GM23338 (cell line): ENCODE results near the gene LTBP2. TPM values are rescaled to one million over a fixed set of nuclear protein-coding genes. Genes with fewer than 3 reads are reported as not detected.

ENCODE experiments used
- ATAC-seq: fragments of 200-7000 bp; cut with Tn5 transposase; 3 replicates; pipeline ENCODE4 v1.9.1; 2020
- DNase-seq: peaks from one replicate; pipeline ENCODE4 v3.0.0-alpha.2; 2015; ENCODE audit warnings: low spot score
- H2AFZ ChIP-seq: fragments of 200-600 bp; sonication (generic); 2 replicates; pipeline ENCODE4 v1.8.0; 2016; ENCODE audit warnings: antibody characterized with exemption, mild to moderate bottlenecking, moderate library complexity
- H3F3A ChIP-seq: fragments of 200-600 bp; sonication (generic); replicated peaks from 2 replicates; pipeline ENCODE4 v1.8.0; 2017; ENCODE audit warnings: antibody characterized with exemption, mixed run types, low read depth
- H3K27ac ChIP-seq: fragments of 200-600 bp; sonication (generic); 2 replicates; pipeline ENCODE4 v1.6.1; 2016; ENCODE audit warnings: low read depth
- H3K27me3 ChIP-seq: fragments of 200-600 bp; sonication (generic); 2 replicates; pipeline ENCODE4 v1.8.0; 2016; ENCODE audit warnings: mild to moderate bottlenecking, mixed run types, moderate library complexity; ENCODE audit not compliant: insufficient read depth
- H3K36me3 ChIP-seq: fragments of 200-600 bp; sonication (generic); 2 replicates; pipeline ENCODE4 v1.8.0; 2016; ENCODE audit warnings: mild to moderate bottlenecking; ENCODE audit not compliant: insufficient read depth
- H3K4me1 ChIP-seq: fragments of 200-600 bp; sonication (generic); 2 replicates; pipeline ENCODE4 v1.8.0; 2016; ENCODE audit warnings: mild to moderate bottlenecking, moderate library complexity; ENCODE audit not compliant: insufficient read depth
- H3K4me2 ChIP-seq: fragments of 200-600 bp; sonication (generic); 2 replicates; pipeline ENCODE4 v1.7.1; 2017; ENCODE audit warnings: mixed run types
- H3K4me3 ChIP-seq: fragments of 200-600 bp; sonication (generic); 2 replicates; pipeline ENCODE4 v1.6.1; 2016; ENCODE audit warnings: mixed run types
- H3K79me2 ChIP-seq: fragments of 200-600 bp; sonication (generic); replicated peaks from 2 replicates; pipeline ENCODE4 v1.8.0; 2017; ENCODE audit warnings: mild to moderate bottlenecking; ENCODE audit not compliant: insufficient read depth
- H3K9me2 ChIP-seq: fragments of 200-600 bp; sonication (generic); 2 replicates; pipeline ENCODE4 v1.8.0; 2017; ENCODE audit not compliant: insufficient read depth
- H4K20me1 ChIP-seq: fragments of 200-600 bp; sonication (generic); replicated peaks from 2 replicates; pipeline ENCODE4 v1.8.0; 2017; ENCODE audit warnings: mild to moderate bottlenecking; ENCODE audit not compliant: insufficient read depth
- H3K27ac Mint-ChIP-seq: 2 replicates; pipeline ENCODE4 v1.8.0; 2020; ENCODE audit warnings: inconsistent platforms, mild to moderate bottlenecking, moderate library complexity, mixed read lengths
- H3K27me3 Mint-ChIP-seq: 3 replicates; pipeline ENCODE4 v1.8.0; 2022; ENCODE audit warnings: low read depth, mild to moderate bottlenecking, moderate library complexity, mixed read lengths, inconsistent platforms; ENCODE audit not compliant: insufficient read depth, poor library complexity
- H3K36me3 Mint-ChIP-seq: 3 replicates; pipeline ENCODE4 v1.8.0; 2021; ENCODE audit warnings: low read depth, mild to moderate bottlenecking, inconsistent platforms, moderate library complexity, mixed read lengths
- H3K4me1 Mint-ChIP-seq: 3 replicates; pipeline ENCODE4 v1.8.0; 2020; ENCODE audit warnings: mild to moderate bottlenecking, inconsistent platforms, mixed read lengths
- H3K4me3 Mint-ChIP-seq: 3 replicates; pipeline ENCODE4 v1.8.0; 2021; ENCODE audit warnings: moderate library complexity, mild to moderate bottlenecking, inconsistent platforms, mixed read lengths
- H3K9me3 Mint-ChIP-seq: 3 replicates; pipeline ENCODE4 v1.8.0; 2020; ENCODE audit warnings: moderate library complexity, mild to moderate bottlenecking, inconsistent platforms, mixed read lengths
- CREB1 ChIP-seq: fragments of 250-450 bp; sonication (Bioruptor Pico); IDR thresholded peaks from 2 replicates; pipeline ENCODE4 v1.5.0; 2020; ENCODE audit warnings: low read depth, mild to moderate bottlenecking, moderate library complexity
- EZH2 ChIP-seq: fragments of 200-600 bp; sonication (generic); IDR thresholded peaks from one replicate; pipeline ENCODE4 v1.8.0; 2017; ENCODE audit warnings: antibody characterized with exemption, mild to moderate bottlenecking, low read depth; ENCODE audit not compliant: unreplicated experiment
- EZH2phosphoT487 ChIP-seq: fragments of 200-600 bp; sonication (generic); IDR thresholded peaks from one replicate; pipeline ENCODE4 v1.8.1; 2018; ENCODE audit warnings: antibody characterized with exemption; ENCODE audit not compliant: unreplicated experiment
- JUNB ChIP-seq: IDR thresholded peaks from one replicate; pipeline ENCODE4 v1.6.1; 2016; ENCODE audit warnings: antibody characterized with exemption; ENCODE audit not compliant: unreplicated experiment
- NANOG ChIP-seq: IDR thresholded peaks from 2 replicates; pipeline ENCODE4 v1.6.1; 2016; ENCODE audit warnings: antibody characterized with exemption, borderline replicate concordance
- POLR2AphosphoS5 ChIP-seq: IDR thresholded peaks from 2 replicates; pipeline ENCODE4 v1.6.1; 2016; ENCODE audit warnings: antibody characterized with exemption, low read depth
- STAT1 ChIP-seq: IDR thresholded peaks from one replicate; pipeline ENCODE4 v1.6.1; 2016; ENCODE audit warnings: antibody characterized with exemption; ENCODE audit not compliant: unreplicated experiment
- ZNF114 ChIP-seq: fragments of 250-450 bp; sonication (Bioruptor Pico); IDR thresholded peaks from 2 replicates; pipeline ENCODE4 v1.5.0; 2020; ENCODE audit warnings: mild to moderate bottlenecking, moderate library complexity
- ZNF331 ChIP-seq: fragments of 250-450 bp; sonication (Bioruptor Pico); IDR thresholded peaks from 2 replicates; pipeline ENCODE4 v1.5.0; 2020; ENCODE audit warnings: low read depth, mild to moderate bottlenecking, moderate library complexity
- polyA plus RNA-seq: library from polyadenylated mRNA; unstranded; fragments of >200 nt; fragmentation: Nextera tagmentation; extraction: Ambion mirVana; gene quantifications from 2 replicates; pipeline ENCODE4 v1.2.1, GENCODE V29; 2016
- total RNA-seq: library from RNA; depleted of rRNA; stranded (reverse); fragments of >200 nt; shearing (Covaris generic); gene quantifications from 2 replicates; pipeline ENCODE4 v1.2.3, GENCODE V29; 2014
- TF ChIP-seq, protein P1 (sequence below): IDR thresholded peaks from one replicate; pipeline ENCODE4 v1.6.1; 2018; ENCODE audit warnings: antibody characterized with exemption; ENCODE audit not compliant: unreplicated experiment
- TF ChIP-seq, protein P2 (sequence below), 2 experiments: fragments of 200-600 bp in 1 of 2; sonication (generic) in 1 of 2; conservative IDR thresholded peaks; 2 replicates each; pipeline versions ENCODE4 v1.5.1 to v1.6.1; 2016 to 2017; ENCODE audit warnings: antibody characterized with exemption in 2 of 2, low read depth in 2 of 2, mild to moderate bottlenecking in 2 of 2, moderate library complexity in 1 of 2
- TF ChIP-seq, protein P3 (sequence below): fragments of 250-450 bp; sonication (Bioruptor Pico); IDR thresholded peaks from 2 replicates; pipeline ENCODE4 v1.5.0; 2020; ENCODE audit warnings: mild to moderate bottlenecking, moderate library complexity
- TF ChIP-seq, protein P4 (sequence below): IDR thresholded peaks from 2 replicates; pipeline ENCODE4 v1.6.1; 2016; ENCODE audit warnings: antibody characterized with exemption

The LTBP2 gene
- total and polyA plus RNA-seq, 2 experiments from 2014 or later, result 0.27 to 0.49 TPM

DNA sequence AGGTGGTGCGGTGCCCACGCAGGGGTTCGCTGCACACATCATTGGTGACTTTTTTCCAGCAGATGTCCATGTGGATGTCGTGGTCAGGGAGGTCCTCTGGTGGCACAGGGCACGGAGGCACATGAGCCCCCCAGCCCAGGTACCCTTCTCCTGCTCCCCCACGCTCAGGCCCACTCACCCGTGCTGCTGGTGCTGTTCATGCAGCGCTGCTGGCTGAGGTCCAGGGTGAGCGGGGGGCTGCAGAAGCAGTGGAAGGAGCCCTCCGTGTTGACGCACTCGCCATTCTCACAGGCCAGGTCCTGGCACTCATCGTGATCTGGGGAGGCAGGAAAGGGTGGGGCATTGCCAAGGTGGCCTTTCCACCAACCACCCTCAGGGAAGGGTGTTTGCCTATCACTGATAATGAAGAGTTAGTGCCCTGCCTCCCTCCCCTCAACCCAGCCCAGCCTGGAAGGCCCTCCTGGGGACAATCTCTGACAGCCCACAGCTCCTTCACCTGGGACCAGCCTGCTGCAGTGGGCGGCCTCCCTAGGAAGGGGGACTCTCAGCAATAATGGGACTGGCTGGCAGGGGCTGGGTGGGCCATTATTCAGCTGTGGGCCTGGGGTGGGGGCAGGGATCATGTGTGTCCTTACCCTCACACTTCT, 108.6 kb downstream of the LTBP2 start:
- no peak overlapping the region for H3K27ac ChIP-seq
- no peak overlapping the region for H3K4me3 Mint-ChIP-seq
- no peaks in the 10 kb centered on the region for H3K9me2 ChIP-seq
- no peak overlapping the region for H3K27ac Mint-ChIP-seq
- no peak for ATAC-seq
- H3K4me3 ChIP-seq, result no peak overlapping the region
- H3K4me1 ChIP-seq, result peaks cover 23% of the 10 kb centered on the region
- H3K27me3 Mint-ChIP-seq, result peaks cover 9% of the 10 kb centered on the region
- H3K27me3 ChIP-seq, result no peaks in the 10 kb centered on the region
- H3K9me3 Mint-ChIP-seq, result no peaks in the 10 kb centered on the region
- no peak for DNase-seq
- H3K36me3 ChIP-seq, result no peaks in the 10 kb centered on the region
- H3K36me3 Mint-ChIP-seq, result no peaks in the 10 kb centered on the region; the same call in 2 of the 3 replicates
- H3K4me1 Mint-ChIP-seq, result peaks cover 44% of the 10 kb centered on the region
- no peaks in the 10 kb centered on the region for H3K79me2 ChIP-seq
- no peak for TF ChIP-seq ZNF331 (CRISPR knock-in tag)
- no peak for TF ChIP-seq CREB1 (CRISPR knock-in tag)
- no peak for TF ChIP-seq EZH2
- no peak for TF ChIP-seq JUNB
- no peak for TF ChIP-seq ZNF114 (CRISPR knock-in tag)
- no peak for TF ChIP-seq POLR2AphosphoS5
- TF ChIP-seq EZH2phosphoT487, result no peak
- TF ChIP-seq, protein P1, sequence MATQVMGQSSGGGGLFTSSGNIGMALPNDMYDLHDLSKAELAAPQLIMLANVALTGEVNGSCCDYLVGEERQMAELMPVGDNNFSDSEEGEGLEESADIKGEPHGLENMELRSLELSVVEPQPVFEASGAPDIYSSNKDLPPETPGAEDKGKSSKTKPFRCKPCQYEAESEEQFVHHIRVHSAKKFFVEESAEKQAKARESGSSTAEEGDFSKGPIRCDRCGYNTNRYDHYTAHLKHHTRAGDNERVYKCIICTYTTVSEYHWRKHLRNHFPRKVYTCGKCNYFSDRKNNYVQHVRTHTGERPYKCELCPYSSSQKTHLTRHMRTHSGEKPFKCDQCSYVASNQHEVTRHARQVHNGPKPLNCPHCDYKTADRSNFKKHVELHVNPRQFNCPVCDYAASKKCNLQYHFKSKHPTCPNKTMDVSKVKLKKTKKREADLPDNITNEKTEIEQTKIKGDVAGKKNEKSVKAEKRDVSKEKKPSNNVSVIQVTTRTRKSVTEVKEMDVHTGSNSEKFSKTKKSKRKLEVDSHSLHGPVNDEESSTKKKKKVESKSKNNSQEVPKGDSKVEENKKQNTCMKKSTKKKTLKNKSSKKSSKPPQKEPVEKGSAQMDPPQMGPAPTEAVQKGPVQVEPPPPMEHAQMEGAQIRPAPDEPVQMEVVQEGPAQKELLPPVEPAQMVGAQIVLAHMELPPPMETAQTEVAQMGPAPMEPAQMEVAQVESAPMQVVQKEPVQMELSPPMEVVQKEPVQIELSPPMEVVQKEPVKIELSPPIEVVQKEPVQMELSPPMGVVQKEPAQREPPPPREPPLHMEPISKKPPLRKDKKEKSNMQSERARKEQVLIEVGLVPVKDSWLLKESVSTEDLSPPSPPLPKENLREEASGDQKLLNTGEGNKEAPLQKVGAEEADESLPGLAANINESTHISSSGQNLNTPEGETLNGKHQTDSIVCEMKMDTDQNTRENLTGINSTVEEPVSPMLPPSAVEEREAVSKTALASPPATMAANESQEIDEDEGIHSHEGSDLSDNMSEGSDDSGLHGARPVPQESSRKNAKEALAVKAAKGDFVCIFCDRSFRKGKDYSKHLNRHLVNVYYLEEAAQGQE, result no peak
- TF ChIP-seq STAT1, result no peak
- TF ChIP-seq, protein P2, sequence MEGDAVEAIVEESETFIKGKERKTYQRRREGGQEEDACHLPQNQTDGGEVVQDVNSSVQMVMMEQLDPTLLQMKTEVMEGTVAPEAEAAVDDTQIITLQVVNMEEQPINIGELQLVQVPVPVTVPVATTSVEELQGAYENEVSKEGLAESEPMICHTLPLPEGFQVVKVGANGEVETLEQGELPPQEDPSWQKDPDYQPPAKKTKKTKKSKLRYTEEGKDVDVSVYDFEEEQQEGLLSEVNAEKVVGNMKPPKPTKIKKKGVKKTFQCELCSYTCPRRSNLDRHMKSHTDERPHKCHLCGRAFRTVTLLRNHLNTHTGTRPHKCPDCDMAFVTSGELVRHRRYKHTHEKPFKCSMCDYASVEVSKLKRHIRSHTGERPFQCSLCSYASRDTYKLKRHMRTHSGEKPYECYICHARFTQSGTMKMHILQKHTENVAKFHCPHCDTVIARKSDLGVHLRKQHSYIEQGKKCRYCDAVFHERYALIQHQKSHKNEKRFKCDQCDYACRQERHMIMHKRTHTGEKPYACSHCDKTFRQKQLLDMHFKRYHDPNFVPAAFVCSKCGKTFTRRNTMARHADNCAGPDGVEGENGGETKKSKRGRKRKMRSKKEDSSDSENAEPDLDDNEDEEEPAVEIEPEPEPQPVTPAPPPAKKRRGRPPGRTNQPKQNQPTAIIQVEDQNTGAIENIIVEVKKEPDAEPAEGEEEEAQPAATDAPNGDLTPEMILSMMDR (conservative IDR thresholded peaks at IDR 0.05; ENCODE audit: low read depth in 2 of 2), result no peak
- TF ChIP-seq, protein P3, sequence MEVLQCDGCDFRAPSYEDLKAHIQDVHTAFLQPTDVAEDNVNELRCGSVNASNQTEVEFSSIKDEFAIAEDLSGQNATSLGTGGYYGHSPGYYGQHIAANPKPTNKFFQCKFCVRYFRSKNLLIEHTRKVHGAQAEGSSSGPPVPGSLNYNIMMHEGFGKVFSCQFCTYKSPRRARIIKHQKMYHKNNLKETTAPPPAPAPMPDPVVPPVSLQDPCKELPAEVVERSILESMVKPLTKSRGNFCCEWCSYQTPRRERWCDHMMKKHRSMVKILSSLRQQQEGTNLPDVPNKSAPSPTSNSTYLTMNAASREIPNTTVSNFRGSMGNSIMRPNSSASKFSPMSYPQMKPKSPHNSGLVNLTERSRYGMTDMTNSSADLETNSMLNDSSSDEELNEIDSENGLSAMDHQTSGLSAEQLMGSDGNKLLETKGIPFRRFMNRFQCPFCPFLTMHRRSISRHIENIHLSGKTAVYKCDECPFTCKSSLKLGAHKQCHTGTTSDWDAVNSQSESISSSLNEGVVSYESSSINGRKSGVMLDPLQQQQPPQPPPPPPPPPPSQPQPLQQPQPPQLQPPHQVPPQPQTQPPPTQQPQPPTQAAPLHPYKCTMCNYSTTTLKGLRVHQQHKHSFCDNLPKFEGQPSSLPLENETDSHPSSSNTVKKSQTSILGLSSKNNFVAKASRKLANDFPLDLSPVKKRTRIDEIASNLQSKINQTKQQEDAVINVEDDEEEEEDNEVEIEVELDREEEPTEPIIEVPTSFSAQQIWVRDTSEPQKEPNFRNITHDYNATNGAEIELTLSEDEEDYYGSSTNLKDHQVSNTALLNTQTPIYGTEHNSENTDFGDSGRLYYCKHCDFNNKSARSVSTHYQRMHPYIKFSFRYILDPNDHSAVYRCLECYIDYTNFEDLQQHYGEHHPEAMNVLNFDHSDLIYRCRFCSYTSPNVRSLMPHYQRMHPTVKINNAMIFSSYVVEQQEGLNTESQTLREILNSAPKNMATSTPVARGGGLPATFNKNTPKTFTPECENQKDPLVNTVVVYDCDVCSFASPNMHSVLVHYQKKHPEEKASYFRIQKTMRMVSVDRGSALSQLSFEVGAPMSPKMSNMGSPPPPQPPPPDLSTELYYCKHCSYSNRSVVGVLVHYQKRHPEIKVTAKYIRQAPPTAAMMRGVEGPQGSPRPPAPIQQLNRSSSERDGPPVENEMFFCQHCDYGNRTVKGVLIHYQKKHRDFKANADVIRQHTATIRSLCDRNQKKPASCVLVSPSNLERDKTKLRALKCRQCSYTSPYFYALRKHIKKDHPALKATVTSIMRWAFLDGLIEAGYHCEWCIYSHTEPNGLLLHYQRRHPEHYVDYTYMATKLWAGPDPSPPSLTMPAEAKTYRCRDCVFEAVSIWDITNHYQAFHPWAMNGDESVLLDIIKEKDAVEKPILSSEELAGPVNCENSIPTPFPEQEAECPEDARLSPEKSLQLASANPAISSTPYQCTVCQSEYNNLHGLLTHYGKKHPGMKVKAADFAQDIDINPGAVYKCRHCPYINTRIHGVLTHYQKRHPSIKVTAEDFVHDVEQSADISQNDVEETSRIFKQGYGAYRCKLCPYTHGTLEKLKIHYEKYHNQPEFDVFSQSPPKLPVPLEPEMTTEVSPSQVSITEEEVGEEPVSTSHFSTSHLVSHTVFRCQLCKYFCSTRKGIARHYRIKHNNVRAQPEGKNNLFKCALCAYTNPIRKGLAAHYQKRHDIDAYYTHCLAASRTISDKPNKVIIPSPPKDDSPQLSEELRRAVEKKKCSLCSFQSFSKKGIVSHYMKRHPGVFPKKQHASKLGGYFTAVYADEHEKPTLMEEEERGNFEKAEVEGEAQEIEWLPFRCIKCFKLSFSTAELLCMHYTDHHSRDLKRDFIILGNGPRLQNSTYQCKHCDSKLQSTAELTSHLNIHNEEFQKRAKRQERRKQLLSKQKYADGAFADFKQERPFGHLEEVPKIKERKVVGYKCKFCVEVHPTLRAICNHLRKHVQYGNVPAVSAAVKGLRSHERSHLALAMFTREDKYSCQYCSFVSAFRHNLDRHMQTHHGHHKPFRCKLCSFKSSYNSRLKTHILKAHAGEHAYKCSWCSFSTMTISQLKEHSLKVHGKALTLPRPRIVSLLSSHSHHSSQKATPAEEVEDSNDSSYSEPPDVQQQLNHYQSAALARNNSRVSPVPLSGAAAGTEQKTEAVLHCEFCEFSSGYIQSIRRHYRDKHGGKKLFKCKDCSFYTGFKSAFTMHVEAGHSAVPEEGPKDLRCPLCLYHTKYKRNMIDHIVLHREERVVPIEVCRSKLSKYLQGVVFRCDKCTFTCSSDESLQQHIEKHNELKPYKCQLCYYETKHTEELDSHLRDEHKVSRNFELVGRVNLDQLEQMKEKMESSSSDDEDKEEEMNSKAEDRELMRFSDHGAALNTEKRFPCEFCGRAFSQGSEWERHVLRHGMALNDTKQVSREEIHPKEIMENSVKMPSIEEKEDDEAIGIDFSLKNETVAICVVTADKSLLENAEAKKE (CRISPR knock-in tag), result no peak
- TF ChIP-seq NANOG, result no peak
- TF ChIP-seq, protein P4, sequence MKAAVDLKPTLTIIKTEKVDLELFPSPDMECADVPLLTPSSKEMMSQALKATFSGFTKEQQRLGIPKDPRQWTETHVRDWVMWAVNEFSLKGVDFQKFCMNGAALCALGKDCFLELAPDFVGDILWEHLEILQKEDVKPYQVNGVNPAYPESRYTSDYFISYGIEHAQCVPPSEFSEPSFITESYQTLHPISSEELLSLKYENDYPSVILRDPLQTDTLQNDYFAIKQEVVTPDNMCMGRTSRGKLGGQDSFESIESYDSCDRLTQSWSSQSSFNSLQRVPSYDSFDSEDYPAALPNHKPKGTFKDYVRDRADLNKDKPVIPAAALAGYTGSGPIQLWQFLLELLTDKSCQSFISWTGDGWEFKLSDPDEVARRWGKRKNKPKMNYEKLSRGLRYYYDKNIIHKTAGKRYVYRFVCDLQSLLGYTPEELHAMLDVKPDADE, result no peak
- no peak overlapping the region for H2AFZ ChIP-seq
- peaks cover 15% of the 10 kb centered on the region; the same call in 1 of the 2 replicates for H3F3A ChIP-seq
- H3K4me2 ChIP-seq, result no peak overlapping the region
- H4K20me1 ChIP-seq, result no peaks in the 10 kb centered on the region
